HEK293 (cell line): Measurements from ENCODE around the gene DAPK2.

Experiments used
- CTCF ChIA-PET: fragments of 350-600 bp; formaldehyde crosslinking; extraction: SDS; loops from one replicate; lab custom pipeline; 2021; ENCODE audit warnings: antibody characterized with exemption; lab: Yijun Ruan, JAX
- POLR2A ChIA-PET: fragments of 300-600 bp; formaldehyde crosslinking; extraction: SDS; loops from one replicate; lab custom pipeline; 2020; ENCODE audit warnings: antibody characterized with exemption, inconsistent platforms; lab: Yijun Ruan, JAX
- H3K27ac ChIP-seq: fragments of 200-500 bp; sonication (Bioruptor generic); 2 replicates; pipeline ENCODE4 v1.5.1; 2014; ENCODE audit warnings: low read depth, low read length, control low read depth, inconsistent platforms; ENCODE audit errors: extremely low read depth
- H3K36me3 ChIP-seq, 2 experiments: fragments of 200-500 bp in 1 of 2; sonication (Bioruptor generic) in 1 of 2; 1 replicate in 1 of 2; 2 replicates in 1 of 2; pipeline ENCODE4 v1.5.1; 2014 to 2017; ENCODE audit warnings: inconsistent platforms in 2 of 2, low read length in 2 of 2; ENCODE audit not compliant: control insufficient read depth in 2 of 2, insufficient read depth in 1 of 2
- H3K4me1 ChIP-seq: fragments of 200-500 bp; sonication (Bioruptor generic); 2 replicates; pipeline ENCODE4 v1.5.1; 2014; ENCODE audit warnings: mild to moderate bottlenecking, low read length, inconsistent platforms; ENCODE audit not compliant: control insufficient read depth, insufficient read depth
- H3K4me3 ChIP-seq: 2 replicates; pipeline ENCODE4 v1.5.1; 2011; ENCODE audit warnings: low read depth, mild to moderate bottlenecking, control low read depth, low read length, moderate library complexity
- H3K9me3 ChIP-seq: fragments of 200-500 bp; sonication (Bioruptor generic); 2 replicates; pipeline ENCODE4 v1.5.1; 2014; ENCODE audit warnings: low read depth, low read length, inconsistent platforms; ENCODE audit not compliant: control insufficient read depth, insufficient read depth
- GLI2 ChIP-seq: fragments of 450-650 bp; formaldehyde crosslinking; IDR thresholded peaks from 2 replicates; pipeline ENCODE4; 2017; ENCODE audit warnings: missing biosample characterization, missing genetic modification characterization, low read depth, borderline replicate concordance
- HOXC10 ChIP-seq: sonication (generic); formaldehyde crosslinking; IDR thresholded peaks from 2 replicates; pipeline ENCODE4 v1.8.1; 2023; ENCODE audit warnings: mild to moderate bottlenecking, missing genetic modification reagents
- MZF1 ChIP-seq: fragments of 450-650 bp; formaldehyde crosslinking; IDR thresholded peaks from 2 replicates; pipeline ENCODE4 v1.5.1; 2017; ENCODE audit warnings: missing biosample characterization, missing genetic modification characterization, borderline replicate concordance
- RBAK ChIP-seq: fragments of 450-650 bp; formaldehyde crosslinking; IDR thresholded peaks from 2 replicates; pipeline ENCODE4 v1.5.1; 2016; ENCODE audit warnings: missing biosample characterization, missing genetic modification characterization
- YY1 ChIP-seq: fragments of 450-650 bp; formaldehyde crosslinking; IDR thresholded peaks from 2 replicates; pipeline ENCODE4 v1.5.1; 2018; ENCODE audit warnings: missing biosample characterization, missing genetic modification characterization
- YY2 ChIP-seq: fragments of 450-650 bp; formaldehyde crosslinking; IDR thresholded peaks from 2 replicates; pipeline ENCODE4 v1.5.1; 2016; ENCODE audit warnings: missing biosample characterization, missing genetic modification characterization
- ZFP37 ChIP-seq: fragments of 450-650 bp; formaldehyde crosslinking; IDR thresholded peaks from 2 replicates; pipeline ENCODE4 v1.5.1; 2016; ENCODE audit warnings: missing biosample characterization, missing genetic modification characterization
- ZNF362 ChIP-seq: fragments of 450-650 bp; formaldehyde crosslinking; IDR thresholded peaks from 2 replicates; pipeline ENCODE4 v1.5.1; 2016; ENCODE audit warnings: missing biosample characterization, missing genetic modification characterization
- ZNF621 ChIP-seq: fragments of 450-650 bp; formaldehyde crosslinking; IDR thresholded peaks from 2 replicates; pipeline ENCODE4 v1.5.1; 2017; ENCODE audit warnings: missing biosample characterization, missing genetic modification characterization
- ZNF704 ChIP-seq: fragments of 450-650 bp; formaldehyde crosslinking; IDR thresholded peaks from 2 replicates; pipeline ENCODE4 v1.5.1; 2016; ENCODE audit warnings: missing biosample characterization, missing genetic modification characterization
- ZNF785 ChIP-seq: fragments of 450-650 bp; formaldehyde crosslinking; IDR thresholded peaks from 2 replicates; pipeline ENCODE4 v1.5.1; 2016; ENCODE audit warnings: missing biosample characterization, missing genetic modification characterization
- TF ChIP-seq, protein P1 (sequence below): fragments of 450-650 bp; formaldehyde crosslinking; IDR thresholded peaks from 2 replicates; pipeline ENCODE4 v1.5.1; 2017; ENCODE audit warnings: missing biosample characterization, missing genetic modification characterization
- TF ChIP-seq, protein P2 (sequence below): fragments of 450-650 bp; formaldehyde crosslinking; IDR thresholded peaks from 2 replicates; pipeline ENCODE4 v1.5.1; 2016; ENCODE audit warnings: missing biosample characterization, missing genetic modification characterization
- TF ChIP-seq, protein P3 (sequence below): fragments of 450-650 bp; formaldehyde crosslinking; IDR thresholded peaks from 2 replicates; pipeline ENCODE4 v1.5.1; 2016; ENCODE audit warnings: missing biosample characterization, missing genetic modification characterization
- TF ChIP-seq, protein P4 (sequence below): fragments of 450-650 bp; formaldehyde crosslinking; IDR thresholded peaks from 2 replicates; pipeline ENCODE4 v1.5.1; 2016; ENCODE audit warnings: missing biosample characterization, missing genetic modification characterization
- TF ChIP-seq, protein P5 (sequence below): fragments of 450-650 bp; formaldehyde crosslinking; IDR thresholded peaks from 2 replicates; pipeline ENCODE4 v1.5.1; 2017; ENCODE audit warnings: missing biosample characterization, mild to moderate bottlenecking, missing genetic modification characterization, moderate library complexity
- TF ChIP-seq, protein P6 (sequence below): fragments of 450-650 bp; formaldehyde crosslinking; conservative IDR thresholded peaks from 2 replicates; pipeline ENCODE4 v1.5.1; 2016; ENCODE audit warnings: low read depth, missing biosample characterization, missing genetic modification characterization

The DAPK2 gene

DNA sequence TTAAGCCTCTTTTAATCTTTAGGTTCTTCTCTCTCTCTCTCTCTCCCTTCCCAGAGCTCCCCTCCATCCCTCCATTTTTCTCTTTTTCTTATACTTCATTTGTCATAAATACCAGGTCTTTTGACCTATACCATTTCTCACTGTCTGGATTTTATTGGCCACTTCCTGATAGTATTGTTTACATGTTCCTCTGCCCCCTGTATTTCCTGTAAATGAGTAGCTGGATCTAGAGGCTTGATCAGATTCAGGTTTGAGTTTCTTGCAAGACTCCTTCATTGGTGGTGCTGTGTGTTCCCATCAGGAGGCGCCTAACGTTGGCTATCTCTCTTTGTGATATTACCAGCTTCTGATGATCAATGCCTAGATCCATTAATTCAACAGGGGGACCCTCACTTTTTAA, 42.2 kb downstream of the DAPK2 start:
- ChIA-PET POLR2A (no interaction called here), CTCF (interaction anchor here (2.6 kb wide), 1 partner anchor 59 kb away, joined by 20 read pairs; no protein-coding TSS in a partner anchor)
- Histone ChIP-seq H3K27ac (no peak overlapping the region), H3K4me1 (no peaks in the 10 kb centered on the region), H3K9me3 (no peaks in the 10 kb centered on the region), H3K4me3 (no peak overlapping the region), H3K36me3 (no peaks in the 10 kb centered on the region)
- TF ChIP-seq, protein P1, sequence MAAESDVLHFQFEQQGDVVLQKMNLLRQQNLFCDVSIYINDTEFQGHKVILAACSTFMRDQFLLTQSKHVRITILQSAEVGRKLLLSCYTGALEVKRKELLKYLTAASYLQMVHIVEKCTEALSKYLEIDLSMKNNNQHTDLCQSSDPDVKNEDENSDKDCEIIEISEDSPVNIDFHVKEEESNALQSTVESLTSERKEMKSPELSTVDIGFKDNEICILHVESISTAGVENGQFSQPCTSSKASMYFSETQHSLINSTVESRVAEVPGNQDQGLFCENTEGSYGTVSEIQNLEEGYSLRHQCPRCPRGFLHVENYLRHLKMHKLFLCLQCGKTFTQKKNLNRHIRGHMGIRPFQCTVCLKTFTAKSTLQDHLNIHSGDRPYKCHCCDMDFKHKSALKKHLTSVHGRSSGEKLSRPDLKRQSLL (tag by site-specific recombination) = no peak
- TF ChIP-seq RBAK (no peak), ZNF785 (tag by site-specific recombination) (no peak), ZNF362 (no peak), YY1 (tag by site-specific recombination) (no peak), ZFP37 (tag by site-specific recombination) (no peak), MZF1 (tag by site-specific recombination) (no peak), YY2 (tag by site-specific recombination) (no peak), ZNF621 (tag by site-specific recombination) (no peak), ZNF704 (tag by site-specific recombination) (no peak), GLI2 (no peak), HOXC10 (CRISPR knock-in tag) (no peak)
- TF ChIP-seq, protein P2, sequence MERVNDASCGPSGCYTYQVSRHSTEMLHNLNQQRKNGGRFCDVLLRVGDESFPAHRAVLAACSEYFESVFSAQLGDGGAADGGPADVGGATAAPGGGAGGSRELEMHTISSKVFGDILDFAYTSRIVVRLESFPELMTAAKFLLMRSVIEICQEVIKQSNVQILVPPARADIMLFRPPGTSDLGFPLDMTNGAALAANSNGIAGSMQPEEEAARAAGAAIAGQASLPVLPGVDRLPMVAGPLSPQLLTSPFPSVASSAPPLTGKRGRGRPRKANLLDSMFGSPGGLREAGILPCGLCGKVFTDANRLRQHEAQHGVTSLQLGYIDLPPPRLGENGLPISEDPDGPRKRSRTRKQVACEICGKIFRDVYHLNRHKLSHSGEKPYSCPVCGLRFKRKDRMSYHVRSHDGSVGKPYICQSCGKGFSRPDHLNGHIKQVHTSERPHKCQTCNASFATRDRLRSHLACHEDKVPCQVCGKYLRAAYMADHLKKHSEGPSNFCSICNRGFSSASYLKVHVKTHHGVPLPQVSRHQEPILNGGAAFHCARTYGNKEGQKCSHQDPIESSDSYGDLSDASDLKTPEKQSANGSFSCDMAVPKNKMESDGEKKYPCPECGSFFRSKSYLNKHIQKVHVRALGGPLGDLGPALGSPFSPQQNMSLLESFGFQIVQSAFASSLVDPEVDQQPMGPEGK (tag by site-specific recombination) = no peak
- TF ChIP-seq, protein P3, sequence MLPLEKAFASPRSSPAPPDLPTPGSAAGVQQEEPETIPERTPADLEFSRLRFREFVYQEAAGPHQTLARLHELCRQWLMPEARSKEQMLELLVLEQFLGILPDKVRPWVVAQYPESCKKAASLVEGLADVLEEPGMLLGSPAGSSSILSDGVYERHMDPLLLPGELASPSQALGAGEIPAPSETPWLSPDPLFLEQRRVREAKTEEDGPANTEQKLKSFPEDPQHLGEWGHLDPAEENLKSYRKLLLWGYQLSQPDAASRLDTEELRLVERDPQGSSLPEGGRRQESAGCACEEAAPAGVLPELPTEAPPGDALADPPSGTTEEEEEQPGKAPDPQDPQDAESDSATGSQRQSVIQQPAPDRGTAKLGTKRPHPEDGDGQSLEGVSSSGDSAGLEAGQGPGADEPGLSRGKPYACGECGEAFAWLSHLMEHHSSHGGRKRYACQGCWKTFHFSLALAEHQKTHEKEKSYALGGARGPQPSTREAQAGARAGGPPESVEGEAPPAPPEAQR (tag by site-specific recombination) = no peak
- TF ChIP-seq, protein P4, sequence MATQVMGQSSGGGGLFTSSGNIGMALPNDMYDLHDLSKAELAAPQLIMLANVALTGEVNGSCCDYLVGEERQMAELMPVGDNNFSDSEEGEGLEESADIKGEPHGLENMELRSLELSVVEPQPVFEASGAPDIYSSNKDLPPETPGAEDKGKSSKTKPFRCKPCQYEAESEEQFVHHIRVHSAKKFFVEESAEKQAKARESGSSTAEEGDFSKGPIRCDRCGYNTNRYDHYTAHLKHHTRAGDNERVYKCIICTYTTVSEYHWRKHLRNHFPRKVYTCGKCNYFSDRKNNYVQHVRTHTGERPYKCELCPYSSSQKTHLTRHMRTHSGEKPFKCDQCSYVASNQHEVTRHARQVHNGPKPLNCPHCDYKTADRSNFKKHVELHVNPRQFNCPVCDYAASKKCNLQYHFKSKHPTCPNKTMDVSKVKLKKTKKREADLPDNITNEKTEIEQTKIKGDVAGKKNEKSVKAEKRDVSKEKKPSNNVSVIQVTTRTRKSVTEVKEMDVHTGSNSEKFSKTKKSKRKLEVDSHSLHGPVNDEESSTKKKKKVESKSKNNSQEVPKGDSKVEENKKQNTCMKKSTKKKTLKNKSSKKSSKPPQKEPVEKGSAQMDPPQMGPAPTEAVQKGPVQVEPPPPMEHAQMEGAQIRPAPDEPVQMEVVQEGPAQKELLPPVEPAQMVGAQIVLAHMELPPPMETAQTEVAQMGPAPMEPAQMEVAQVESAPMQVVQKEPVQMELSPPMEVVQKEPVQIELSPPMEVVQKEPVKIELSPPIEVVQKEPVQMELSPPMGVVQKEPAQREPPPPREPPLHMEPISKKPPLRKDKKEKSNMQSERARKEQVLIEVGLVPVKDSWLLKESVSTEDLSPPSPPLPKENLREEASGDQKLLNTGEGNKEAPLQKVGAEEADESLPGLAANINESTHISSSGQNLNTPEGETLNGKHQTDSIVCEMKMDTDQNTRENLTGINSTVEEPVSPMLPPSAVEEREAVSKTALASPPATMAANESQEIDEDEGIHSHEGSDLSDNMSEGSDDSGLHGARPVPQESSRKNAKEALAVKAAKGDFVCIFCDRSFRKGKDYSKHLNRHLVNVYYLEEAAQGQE (tag by site-specific recombination) = no peak
- TF ChIP-seq, protein P5, sequence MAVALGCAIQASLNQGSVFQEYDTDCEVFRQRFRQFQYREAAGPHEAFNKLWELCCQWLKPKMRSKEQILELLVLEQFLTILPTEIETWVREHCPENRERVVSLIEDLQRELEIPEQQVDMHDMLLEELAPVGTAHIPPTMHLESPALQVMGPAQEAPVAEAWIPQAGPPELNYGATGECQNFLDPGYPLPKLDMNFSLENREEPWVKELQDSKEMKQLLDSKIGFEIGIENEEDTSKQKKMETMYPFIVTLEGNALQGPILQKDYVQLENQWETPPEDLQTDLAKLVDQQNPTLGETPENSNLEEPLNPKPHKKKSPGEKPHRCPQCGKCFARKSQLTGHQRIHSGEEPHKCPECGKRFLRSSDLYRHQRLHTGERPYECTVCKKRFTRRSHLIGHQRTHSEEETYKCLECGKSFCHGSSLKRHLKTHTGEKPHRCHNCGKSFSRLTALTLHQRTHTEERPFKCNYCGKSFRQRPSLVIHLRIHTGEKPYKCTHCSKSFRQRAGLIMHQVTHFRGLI (tag by site-specific recombination) = no peak
- TF ChIP-seq, protein P6, sequence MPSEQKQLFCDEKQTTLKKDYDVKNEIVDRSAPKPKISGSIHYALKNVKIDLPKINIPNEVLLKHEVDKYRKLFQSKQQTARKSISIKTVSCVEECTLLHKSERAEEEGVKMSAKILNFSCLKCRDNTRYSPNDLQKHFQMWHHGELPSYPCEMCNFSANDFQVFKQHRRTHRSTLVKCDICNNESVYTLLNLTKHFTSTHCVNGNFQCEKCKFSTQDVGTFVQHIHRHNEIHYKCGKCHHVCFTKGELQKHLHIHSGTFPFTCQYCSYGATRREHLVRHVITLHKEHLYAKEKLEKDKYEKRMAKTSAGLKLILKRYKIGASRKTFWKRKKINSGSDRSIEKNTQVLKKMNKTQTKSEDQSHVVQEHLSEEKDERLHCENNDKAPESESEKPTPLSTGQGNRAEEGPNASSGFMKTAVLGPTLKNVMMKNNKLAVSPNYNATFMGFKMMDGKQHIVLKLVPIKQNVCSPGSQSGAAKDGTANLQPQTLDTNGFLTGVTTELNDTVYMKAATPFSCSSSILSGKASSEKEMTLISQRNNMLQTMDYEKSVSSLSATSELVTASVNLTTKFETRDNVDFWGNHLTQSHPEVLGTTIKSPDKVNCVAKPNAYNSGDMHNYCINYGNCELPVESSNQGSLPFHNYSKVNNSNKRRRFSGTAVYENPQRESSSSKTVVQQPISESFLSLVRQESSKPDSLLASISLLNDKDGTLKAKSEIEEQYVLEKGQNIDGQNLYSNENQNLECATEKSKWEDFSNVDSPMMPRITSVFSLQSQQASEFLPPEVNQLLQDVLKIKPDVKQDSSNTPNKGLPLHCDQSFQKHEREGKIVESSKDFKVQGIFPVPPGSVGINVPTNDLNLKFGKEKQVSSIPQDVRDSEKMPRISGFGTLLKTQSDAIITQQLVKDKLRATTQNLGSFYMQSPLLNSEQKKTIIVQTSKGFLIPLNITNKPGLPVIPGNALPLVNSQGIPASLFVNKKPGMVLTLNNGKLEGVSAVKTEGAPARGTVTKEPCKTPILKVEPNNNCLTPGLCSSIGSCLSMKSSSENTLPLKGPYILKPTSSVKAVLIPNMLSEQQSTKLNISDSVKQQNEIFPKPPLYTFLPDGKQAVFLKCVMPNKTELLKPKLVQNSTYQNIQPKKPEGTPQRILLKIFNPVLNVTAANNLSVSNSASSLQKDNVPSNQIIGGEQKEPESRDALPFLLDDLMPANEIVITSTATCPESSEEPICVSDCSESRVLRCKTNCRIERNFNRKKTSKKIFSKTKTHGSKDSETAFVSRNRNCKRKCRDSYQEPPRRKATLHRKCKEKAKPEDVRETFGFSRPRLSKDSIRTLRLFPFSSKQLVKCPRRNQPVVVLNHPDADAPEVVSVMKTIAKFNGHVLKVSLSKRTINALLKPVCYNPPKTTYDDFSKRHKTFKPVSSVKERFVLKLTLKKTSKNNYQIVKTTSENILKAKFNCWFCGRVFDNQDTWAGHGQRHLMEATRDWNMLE = no peak
